OCI-LY3 (cell line): ENCODE measurements around the gene CHRM5.
A peak's percentile ranks its signal among the peaks of the same experiment; 100 is the strongest.

Experiments used
- H2AFZ ChIP-seq: fragments of 200-600, 300-600 bp; shearing (Covaris generic); 2 replicates; pipeline ENCODE4 v1.6.0; 2014; ENCODE audit warnings: antibody characterized with exemption, low read depth, low read length
- H3K27ac ChIP-seq: fragments of 200-600, 300-600 bp; sonication (generic); 2 replicates; pipeline ENCODE4 v1.5.1; 2014; ENCODE audit warnings: mild to moderate bottlenecking, low read length, moderate library complexity, mixed read lengths
- H3K27me3 ChIP-seq: fragments of 200-600, 300-600 bp; sonication (generic); 2 replicates; pipeline ENCODE4 v1.6.1; 2014; ENCODE audit warnings: low read depth, low read length, mixed read lengths
- H3K36me3 ChIP-seq: fragments of 200-600, 300-600 bp; sonication (generic); replicated peaks from 2 replicates; pipeline ENCODE3; 2014; ENCODE audit warnings: low read depth, low read length, mixed read lengths
- H3K4me1 ChIP-seq: fragments of 300-600, 200-600 bp; sonication (generic); 2 replicates; pipeline ENCODE4 v1.6.1; 2014; ENCODE audit warnings: low read length, mixed read lengths
- H3K4me2 ChIP-seq: fragments of 200-600, 300-600 bp; sonication (generic); 2 replicates; pipeline ENCODE4 v1.6.1; 2014; ENCODE audit warnings: low read length, mixed read lengths
- H3K4me3 ChIP-seq: fragments of 300-600, 200-600 bp; sonication (generic); 2 replicates; pipeline ENCODE4 v1.5.1; 2014; ENCODE audit warnings: antibody characterized with exemption, mild to moderate bottlenecking, low read length, moderate library complexity
- H3K79me2 ChIP-seq: fragments of 300-600, 200-600 bp; shearing (Covaris generic); 2 replicates; pipeline ENCODE4 v1.6.1; 2014; ENCODE audit warnings: mild to moderate bottlenecking, low read length, mixed read lengths
- H3K9ac ChIP-seq: fragments of 300-600, 200-600 bp; shearing (Covaris generic); 2 replicates; pipeline ENCODE4 v1.6.0; 2014; ENCODE audit warnings: mild to moderate bottlenecking, low read length, moderate library complexity
- H3K9me3 ChIP-seq: fragments of 200-600, 300-600 bp; shearing (Covaris generic); 2 replicates; pipeline ENCODE4 v1.6.1; 2014; ENCODE audit warnings: low read length, mixed read lengths; ENCODE audit not compliant: insufficient read depth
- H4K20me1 ChIP-seq: fragments of 200-600, 300-600 bp; sonication (generic); 2 replicates; pipeline ENCODE4 v1.6.1; 2016; ENCODE audit warnings: low read length, mixed read lengths; ENCODE audit not compliant: insufficient read depth
- CTCF ChIP-seq: fragments of 200-600, 300-600 bp; sonication (generic); IDR thresholded peaks from 2 replicates; pipeline ENCODE4 v1.5.1; 2014; ENCODE audit warnings: antibody characterized with exemption, low read length, low read depth
- EZH2phosphoT487 ChIP-seq: fragments of 200-600 bp; shearing (Covaris generic); IDR thresholded peaks from 2 replicates; pipeline ENCODE4 v1.6.1; 2018; ENCODE audit warnings: antibody characterized with exemption, mixed run types, low read depth

The CHRM5 gene

GRCh38 chr15:33963831-33964664, 4.2 kb upstream of the CHRM5 start:
- Histone ChIP-seq H3K4me3 (no peak overlapping the region), H3K9me3 (no peaks in the 10 kb centered on the region), H2AFZ (no peak overlapping the region), H3K27me3 (no peaks in the 10 kb centered on the region), H3K4me1 (no peaks in the 10 kb centered on the region), H3K27ac (no peak overlapping the region), H4K20me1 (no peaks in the 10 kb centered on the region), H3K9ac (no peak overlapping the region), H3K36me3 (no peaks in the 10 kb centered on the region), H3K4me2 (peak overlapping the region; percentile 27; the same call in 1 of the 2 replicates), H3K79me2 (no peaks in the 10 kb centered on the region)
- TF ChIP-seq CTCF (peak; percentile 89), EZH2phosphoT487 (no peak)

- TF ChIP-seq EZH2phosphoT487 (no peak), CTCF (no peak)
- Histone ChIP-seq H3K27ac (no peak overlapping the region), H3K36me3 (no peaks in the 10 kb centered on the region), H3K4me1 (no peaks in the 10 kb centered on the region), H3K4me2 (no peak overlapping the region), H4K20me1 (no peaks in the 10 kb centered on the region), H2AFZ (no peak overlapping the region), H3K9ac (no peak overlapping the region), H3K27me3 (no peaks in the 10 kb centered on the region), H3K4me3 (no peak overlapping the region), H3K9me3 (no peaks in the 10 kb centered on the region), H3K79me2 (no peaks in the 10 kb centered on the region)
Measured at GRCh38 chr15:33964665-33965040, 3.6 kb upstream of the CHRM5 start.

GRCh38 chr15:33968821-33969220, 524 bp downstream of the CHRM5 start:
- H4K20me1 ChIP-seq: no peaks in the 10 kb centered on the region
- no peaks in the 10 kb centered on the region for H3K79me2 ChIP-seq
- no peak overlapping the region for H3K27ac ChIP-seq
- H3K4me2 ChIP-seq: no peak overlapping the region
- no peaks in the 10 kb centered on the region for H3K9me3 ChIP-seq
- H3K4me1 ChIP-seq: no peaks in the 10 kb centered on the region
- TF ChIP-seq EZH2phosphoT487: no peak
- TF ChIP-seq CTCF: no peak
- no peaks in the 10 kb centered on the region for H3K36me3 ChIP-seq
- H3K27me3 ChIP-seq: no peaks in the 10 kb centered on the region
- H3K4me3 ChIP-seq: no peak overlapping the region
- H3K9ac ChIP-seq: no peak overlapping the region
- H2AFZ ChIP-seq: no peak overlapping the region

GRCh38 chr15:33971811-33972210, 3.5 kb downstream of the CHRM5 start:
- Histone ChIP-seq H3K79me2 (no peaks in the 10 kb centered on the region), H3K27ac (no peak overlapping the region), H3K9me3 (no peaks in the 10 kb centered on the region)

More at GRCh38 chr15:33971811-33972210, 3.5 kb downstream of the CHRM5 start:
- Histone ChIP-seq H4K20me1 (no peaks in the 10 kb centered on the region), H3K36me3 (no peaks in the 10 kb centered on the region), H3K9ac (no peak overlapping the region), H3K4me2 (no peak overlapping the region), H2AFZ (no peak overlapping the region), H3K4me1 (no peaks in the 10 kb centered on the region), H3K4me3 (no peak overlapping the region), H3K27me3 (no peaks in the 10 kb centered on the region)
- no peak for TF ChIP-seq EZH2phosphoT487
